CD4-positive, CD25-positive, alpha-beta regulatory T cell (primary cell): ENCODE results near the gene CDC37L1. TPM values are rescaled to one million over a fixed set of nuclear protein-coding genes. Genes with fewer than 3 reads are reported as not detected.

Experiments used
- ATAC-seq, 2 donors: fragments of 150-1000 bp; cut with Tn5 transposase; one replicate each; pipeline ENCODE4 v1.10.0; 2021; ENCODE audit warnings: low read depth in 2 of 2, moderate number of reproducible peaks in 2 of 2, moderate library complexity in 1 of 2
- DNase-seq, 3 donors: peaks; one replicate each; pipeline versions ENCODE4 v3.0.0 to v3.0.0-alpha.2; 2012 to 2022; ENCODE audit warnings: mixed read lengths in 1 of 3
- H3K27ac ChIP-seq: one replicate; pipeline ENCODE4 v1.7.0; 2013; ENCODE audit warnings: mild to moderate bottlenecking, low read length; ENCODE audit not compliant: insufficient read depth, poor library complexity, severe bottlenecking
- H3K27me3 ChIP-seq: one replicate; pipeline ENCODE4 v1.7.0; 2013; ENCODE audit warnings: low read length; ENCODE audit not compliant: control insufficient read depth, insufficient read depth
- H3K36me3 ChIP-seq: one replicate; pipeline ENCODE4 v1.7.0; 2013; ENCODE audit warnings: mild to moderate bottlenecking, low read length, moderate library complexity; ENCODE audit not compliant: control insufficient read depth, insufficient read depth
- H3K4me1 ChIP-seq: 2 replicates; pipeline ENCODE4 v1.7.0; 2013; ENCODE audit warnings: mild to moderate bottlenecking, low read length; ENCODE audit not compliant: insufficient read depth, control insufficient read depth, poor library complexity, severe bottlenecking
- H3K4me3 ChIP-seq: one replicate; pipeline ENCODE4 v1.7.0; 2013; ENCODE audit warnings: low read depth, mild to moderate bottlenecking, low read length, moderate library complexity
- H3K9me3 ChIP-seq, 2 experiments: 1 replicate in 1 of 2; 2 replicates in 1 of 2; pipeline ENCODE4 v1.7.0; 2013; ENCODE audit warnings: low read length in 2 of 2, mild to moderate bottlenecking in 1 of 2, moderate library complexity in 1 of 2; ENCODE audit not compliant: control insufficient read depth in 2 of 2
- H3K27ac Mint-ChIP-seq, 3 donors: one replicate each; pipeline ENCODE4 v1.8.0; 2020 to 2022; ENCODE audit warnings: mild to moderate bottlenecking in 3 of 3, mixed read lengths in 3 of 3, moderate library complexity in 2 of 3
- H3K27me3 Mint-ChIP-seq: one replicate; pipeline ENCODE4 v1.8.0; 2022; ENCODE audit warnings: mild to moderate bottlenecking, mixed read lengths
- H3K36me3 Mint-ChIP-seq: one replicate; pipeline ENCODE4 v1.8.0; 2020; ENCODE audit warnings: mixed read lengths
- H3K4me1 Mint-ChIP-seq, 4 donors: one replicate each; pipeline ENCODE4 v1.8.0; 2020 to 2022; ENCODE audit warnings: mixed read lengths in 4 of 4, mild to moderate bottlenecking in 1 of 4
- H3K4me3 Mint-ChIP-seq, 4 donors: one replicate each; pipeline ENCODE4 v1.8.0; 2020 to 2022; ENCODE audit warnings: mild to moderate bottlenecking in 4 of 4, mixed read lengths in 4 of 4, moderate library complexity in 3 of 4
- H3K9me3 Mint-ChIP-seq, 7 donors: one replicate each; pipeline ENCODE4 v1.8.0; 2020 to 2022; ENCODE audit warnings: mixed read lengths in 7 of 7, mild to moderate bottlenecking in 3 of 7, moderate library complexity in 2 of 7
- polyA plus RNA-seq, 4 donors: library from polyadenylated mRNA; unstranded; fragments of 300-500 nt; fragmentation: Illumina TruSeq; gene quantifications; one replicate each; pipeline ENCODE4 v1.2.3, GENCODE V29; 2021
- total RNA-seq: library from RNA; stranded (reverse); gene quantifications from one replicate; pipeline ENCODE4 v1.2.3, GENCODE V29; 2022

Gene CDC37L1
- total and polyA plus RNA-seq, 5 donors from 2014 or later, result 14.3 to 27.3 (median 22.9) TPM

DNA sequence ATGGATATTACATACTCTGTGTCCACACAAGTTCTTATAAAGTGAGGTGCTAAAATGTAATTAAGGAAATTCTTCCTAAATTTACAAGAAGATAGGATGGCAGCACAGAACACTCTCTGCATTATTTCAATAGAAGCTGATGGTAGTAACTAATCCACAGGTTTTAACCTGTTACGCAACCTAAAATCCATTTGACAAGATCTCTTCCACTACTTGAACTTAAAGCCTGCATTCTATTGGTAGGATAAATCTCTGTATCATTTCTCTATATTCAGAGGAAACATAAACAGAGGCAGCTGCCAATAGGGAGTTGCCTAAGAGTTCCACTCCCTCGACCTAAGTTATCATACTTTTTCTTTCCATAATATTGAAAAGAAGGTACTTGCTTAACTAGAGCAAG, 21.6 kb downstream of the CDC37L1 start:
- Mint-ChIP-seq H3K27me3 (no peaks in the 10 kb centered on the region), H3K9me3 (no peaks in the 10 kb centered on the region), H3K4me3 (no peak overlapping the region), H3K27ac (peak overlapping the region; percentile 4 to 27 (median 26)), H3K4me1 (peaks cover 18 to 30% (median 20%) of the 10 kb centered on the region in 4 donors), H3K36me3 (peaks cover 41% of the 10 kb centered on the region)
- Histone ChIP-seq H3K27me3 (no peaks in the 10 kb centered on the region), H3K36me3 (peaks cover 71% of the 10 kb centered on the region), H3K9me3 (no peaks in the 10 kb centered on the region), H3K27ac (no peak overlapping the region), H3K4me1 (no peaks in the 10 kb centered on the region), H3K4me3 (no peak overlapping the region)
- DNase-seq (no peak), ATAC-seq (no peak)

GRCh38 chr9:4701526-4701925, 22.2 kb downstream of the CDC37L1 start:
- peaks cover 14 to 31% (median 18%) of the 10 kb centered on the region in 4 donors for H3K4me1 Mint-ChIP-seq
- no peak overlapping the region for H3K27ac ChIP-seq
- peaks cover 44% of the 10 kb centered on the region for H3K36me3 Mint-ChIP-seq
- H3K36me3 ChIP-seq, result peaks cover 74% of the 10 kb centered on the region
- DNase-seq (no peak), ATAC-seq (no peak)
- no peaks in the 10 kb centered on the region for H3K27me3 Mint-ChIP-seq
- H3K9me3 Mint-ChIP-seq, result no peaks in the 10 kb centered on the region
- peak overlapping the region in 2 of 3 donors; percentile 4 to 26 for H3K27ac Mint-ChIP-seq
- H3K9me3 ChIP-seq, result no peaks in the 10 kb centered on the region
- no peak overlapping the region for H3K4me3 Mint-ChIP-seq
- no peak overlapping the region for H3K4me3 ChIP-seq
- no peaks in the 10 kb centered on the region for H3K27me3 ChIP-seq
- no peaks in the 10 kb centered on the region for H3K4me1 ChIP-seq

DNA sequence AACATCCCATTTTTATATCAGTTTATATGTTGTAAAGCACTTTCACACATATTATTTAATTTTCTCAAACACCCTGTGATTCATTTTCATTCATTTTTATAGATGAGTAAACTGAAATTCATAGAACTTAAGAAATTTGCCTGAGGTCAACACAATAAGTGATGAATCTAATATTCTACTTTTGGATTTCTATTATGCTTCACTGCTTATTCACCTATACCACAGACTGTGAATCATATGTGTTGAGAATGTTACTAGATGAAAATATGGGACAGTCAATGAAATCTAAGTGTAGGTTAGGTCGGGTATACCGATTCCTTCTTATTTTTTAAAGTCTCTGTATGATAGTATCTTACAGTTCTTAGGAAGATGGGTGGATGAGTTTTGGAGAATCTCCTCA, 24.8 kb downstream of the CDC37L1 start:
- peaks cover 3% of the 10 kb centered on the region for H3K4me1 ChIP-seq
- no peak overlapping the region for H3K4me3 ChIP-seq
- no peaks in the 10 kb centered on the region for H3K9me3 ChIP-seq
- Mint-ChIP-seq H3K9me3 (peaks cover 0 to 1% (median 0%) of the 10 kb centered on the region in 7 donors), H3K27ac (no peak overlapping the region), H3K27me3 (no peaks in the 10 kb centered on the region), H3K4me1 (peaks cover 9 to 32% (median 14%) of the 10 kb centered on the region in 4 donors), H3K4me3 (no peak overlapping the region), H3K36me3 (peaks cover 48% of the 10 kb centered on the region)
- no peaks in the 10 kb centered on the region for H3K27me3 ChIP-seq
- no peak for ATAC-seq
- no peak overlapping the region for H3K27ac ChIP-seq
- peaks cover 66% of the 10 kb centered on the region for H3K36me3 ChIP-seq
- no peak for DNase-seq

GRCh38 chr9:4706021-4706420, 26.7 kb downstream of the CDC37L1 start:
- Histone ChIP-seq H3K27ac (no peak overlapping the region), H3K36me3 (peaks cover 57% of the 10 kb centered on the region), H3K4me3 (no peak overlapping the region), H3K9me3 (no peaks in the 10 kb centered on the region), H3K27me3 (no peaks in the 10 kb centered on the region), H3K4me1 (peaks cover 3% of the 10 kb centered on the region)
- Mint-ChIP-seq H3K27ac (peak overlapping the region; percentile 3 to 58 (median 50)), H3K36me3 (peaks cover 48% of the 10 kb centered on the region), H3K4me3 (no peak overlapping the region), H3K4me1 (peaks cover 9 to 32% (median 15%) of the 10 kb centered on the region in 4 donors), H3K27me3 (no peaks in the 10 kb centered on the region), H3K9me3 (peaks cover 0 to 1% (median 0%) of the 10 kb centered on the region in 7 donors)
- no peak for ATAC-seq
- no peak for DNase-seq

- Histone ChIP-seq H3K27me3 (no peaks in the 10 kb centered on the region), H3K36me3 (peaks cover 47% of the 10 kb centered on the region), H3K4me3 (no peak overlapping the region), H3K9me3 (no peaks in the 10 kb centered on the region), H3K4me1 (peaks cover 3% of the 10 kb centered on the region), H3K27ac (no peak overlapping the region)
- DNase-seq (peak in 1 of 3 donors; percentile 15), ATAC-seq (no peak)
- Mint-ChIP-seq H3K4me1 (peaks cover 3 to 26% (median 9%) of the 10 kb centered on the region in 4 donors), H3K9me3 (peaks cover 0 to 1% (median 0%) of the 10 kb centered on the region in 7 donors), H3K27ac (peak overlapping the region in 1 of 3 donors; percentile 43), H3K27me3 (no peaks in the 10 kb centered on the region), H3K36me3 (peaks cover 44% of the 10 kb centered on the region), H3K4me3 (no peak overlapping the region)
Measured at GRCh38 chr9:4706971-4707622, 27.7 kb downstream of the CDC37L1 start.

DNA sequence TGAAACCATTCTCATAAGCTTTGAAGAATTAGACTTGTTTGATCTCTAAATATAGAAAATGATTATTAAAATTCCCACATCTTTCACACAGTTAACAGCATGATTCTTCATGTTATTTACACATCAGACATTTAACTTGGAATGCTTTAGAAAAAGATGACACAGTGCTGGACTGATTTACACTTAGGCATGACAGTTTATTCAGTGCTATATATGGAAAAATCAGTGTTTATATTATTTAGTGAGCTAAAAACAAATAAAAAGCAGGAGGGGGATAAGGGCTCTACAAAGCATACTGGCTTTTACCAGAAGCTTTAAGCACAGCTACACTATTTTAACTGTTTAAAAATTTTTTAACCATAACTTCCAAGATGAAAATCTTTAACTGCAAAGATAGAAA, 30.0 kb downstream of the CDC37L1 start:
- Mint-ChIP-seq H3K4me3 (no peak overlapping the region), H3K4me1 (peaks cover 3 to 15% (median 6%) of the 10 kb centered on the region in 4 donors)

GRCh38 chr9:4713849-4714248, 34.5 kb downstream of the CDC37L1 start:
- DNase-seq (no peak), ATAC-seq (no peak)
- H3K27me3 ChIP-seq, result no peaks in the 10 kb centered on the region
- peaks cover 41% of the 10 kb centered on the region for H3K36me3 ChIP-seq
- H3K4me1 Mint-ChIP-seq, result peaks cover 0 to 12% (median 2%) of the 10 kb centered on the region in 4 donors
- H3K9me3 Mint-ChIP-seq, result peaks cover 0 to 1% (median 0%) of the 10 kb centered on the region in 7 donors
- H3K27ac ChIP-seq, result no peak overlapping the region
- peak overlapping the region in 2 of 3 donors; percentile 3 to 5 for H3K27ac Mint-ChIP-seq
- no peaks in the 10 kb centered on the region for H3K9me3 ChIP-seq
- no peak overlapping the region for H3K4me3 Mint-ChIP-seq
- no peaks in the 10 kb centered on the region for H3K27me3 Mint-ChIP-seq
- H3K36me3 Mint-ChIP-seq, result peaks cover 38% of the 10 kb centered on the region
- H3K4me1 ChIP-seq, result no peaks in the 10 kb centered on the region
- no peak overlapping the region for H3K4me3 ChIP-seq

More for the DNA sequence above, 30.0 kb downstream of the CDC37L1 start:
- Mint-ChIP-seq H3K27ac (peak overlapping the region in 2 of 3 donors; percentile 15 to 16), H3K36me3 (peaks cover 31% of the 10 kb centered on the region), H3K9me3 (peaks cover 0 to 1% (median 0%) of the 10 kb centered on the region in 7 donors), H3K27me3 (no peaks in the 10 kb centered on the region)
- H3K4me3 ChIP-seq, result no peak overlapping the region
- H3K27ac ChIP-seq, result no peak overlapping the region
- H3K9me3 ChIP-seq, result no peaks in the 10 kb centered on the region
- ATAC-seq, result no peak
- H3K36me3 ChIP-seq, result peaks cover 31% of the 10 kb centered on the region
- peaks cover 3% of the 10 kb centered on the region for H3K4me1 ChIP-seq
- DNase-seq, result no peak
- H3K27me3 ChIP-seq, result no peaks in the 10 kb centered on the region
